Activated naive CD4-positive, alpha-beta T cell treated with anti-CD3 and anti-CD28 coated beads, Interleukin-2, amount 10 ng/mL, durations not matched to agents 7 days and 5 days (primary cell): ENCODE results near the gene ABCA4.

Source experiments
- CTCF ChIA-PET: fragments of 350-600 bp; sonication (Branson Sonifier 250); formaldehyde crosslinking; loops from one replicate; lab custom pipeline; 2021; ENCODE audit warnings: antibody characterized with exemption; lab: Charles Lee
- DNase-seq: peaks from one replicate; pipeline ENCODE4 v3.0.0-alpha.2; 2020
- H3K27ac Mint-ChIP-seq: one replicate; pipeline ENCODE4 v1.8.0; 2021; ENCODE audit warnings: mild to moderate bottlenecking, moderate library complexity, mixed read lengths
- H3K27me3 Mint-ChIP-seq: one replicate; pipeline ENCODE4 v1.8.0; 2021; ENCODE audit warnings: mild to moderate bottlenecking, mixed read lengths
- H3K36me3 Mint-ChIP-seq: one replicate; pipeline ENCODE4 v1.8.0; 2021; ENCODE audit warnings: mixed read lengths
- H3K4me1 Mint-ChIP-seq: one replicate; pipeline ENCODE4 v1.8.0; 2021; ENCODE audit warnings: mixed read lengths
- H3K4me3 Mint-ChIP-seq: one replicate; pipeline ENCODE4 v1.8.0; 2021; ENCODE audit warnings: mild to moderate bottlenecking, moderate library complexity, mixed read lengths
- H3K9me3 Mint-ChIP-seq: one replicate; pipeline ENCODE4 v1.8.0; 2021; ENCODE audit warnings: mixed read lengths

ABCA4 gene

GRCh38 chr1:94093996-94094395, 27.0 kb downstream of the ABCA4 start:
- Mint-ChIP-seq H3K4me3 (no peak overlapping the region), H3K27me3 (peaks cover 14% of the 10 kb centered on the region), H3K27ac (no peak overlapping the region), H3K9me3 (no peaks in the 10 kb centered on the region), H3K36me3 (no peaks in the 10 kb centered on the region), H3K4me1 (peaks cover 32% of the 10 kb centered on the region)
- no peak for DNase-seq
- CTCF ChIA-PET, result interaction anchor here (1.0 kb wide), 1 partner anchor 241 kb away, joined by 3 read pairs; no protein-coding TSS in a partner anchor

GRCh38 chr1:94093396-94093795, 27.6 kb downstream of the ABCA4 start:
- peaks cover 32% of the 10 kb centered on the region for H3K4me1 Mint-ChIP-seq
- no peaks in the 10 kb centered on the region for H3K36me3 Mint-ChIP-seq
- no peak for DNase-seq
- no peak overlapping the region for H3K4me3 Mint-ChIP-seq
- no peaks in the 10 kb centered on the region for H3K9me3 Mint-ChIP-seq
- H3K27ac Mint-ChIP-seq, result no peak overlapping the region
- CTCF ChIA-PET, result interaction anchor here (0.8 to 1.0 kb wide), 2 partner anchors 28 to 242 kb away, joined by 3 read pairs; no protein-coding TSS in a partner anchor
- peaks cover 20% of the 10 kb centered on the region for H3K27me3 Mint-ChIP-seq

DNA sequence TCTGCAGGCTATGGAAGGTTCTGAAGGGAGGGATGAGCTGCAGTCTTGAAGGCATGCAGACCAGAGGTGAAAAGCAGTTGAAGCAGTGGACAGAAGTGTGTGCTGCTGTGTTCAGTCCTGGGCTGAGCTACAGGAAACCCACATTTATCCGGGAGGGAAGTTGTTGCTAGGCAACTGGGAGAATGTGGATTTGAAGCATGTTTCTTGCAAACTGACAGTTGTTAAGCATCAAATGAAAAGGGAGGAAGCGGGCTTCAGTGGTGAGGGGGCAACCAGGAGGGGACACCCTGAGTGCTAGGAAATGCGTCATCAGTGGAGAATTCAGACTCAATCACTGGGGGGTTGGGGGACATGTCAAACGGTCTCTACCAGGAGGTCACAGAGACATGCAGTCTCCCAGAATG, 28.7 kb downstream of the ABCA4 start:
- Mint-ChIP-seq H3K4me1 (peaks cover 32% of the 10 kb centered on the region), H3K4me3 (peak overlapping the region; percentile 6), H3K27me3 (peaks cover 30% of the 10 kb centered on the region), H3K36me3 (no peaks in the 10 kb centered on the region), H3K9me3 (no peaks in the 10 kb centered on the region), H3K27ac (peak overlapping the region; percentile 8)
- CTCF ChIA-PET, result no interaction called here
- DNase-seq, result peak; percentile 37

DNA sequence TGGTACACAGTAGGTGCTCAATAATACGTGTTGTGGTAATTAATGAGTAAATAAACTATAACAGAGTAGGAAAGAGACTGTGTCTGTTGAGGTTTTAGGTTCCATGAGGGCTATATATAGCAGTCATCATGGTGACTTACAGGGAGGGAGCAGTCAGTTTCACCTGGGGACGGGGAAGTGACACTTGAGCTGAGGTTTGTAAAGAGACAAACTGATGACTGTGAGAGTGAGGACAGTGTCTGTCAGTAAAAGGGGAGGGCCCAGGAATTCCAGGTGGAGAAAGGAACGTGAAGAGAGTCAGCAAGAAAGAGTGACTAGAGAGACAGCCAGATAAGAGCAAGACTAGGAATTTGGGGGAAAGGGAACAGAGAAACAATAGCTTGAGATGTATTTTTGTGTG, 30.2 kb downstream of the ABCA4 start:
- no peak overlapping the region for H3K4me3 Mint-ChIP-seq
- no peak overlapping the region for H3K27ac Mint-ChIP-seq
- peaks cover 39% of the 10 kb centered on the region for H3K27me3 Mint-ChIP-seq
- H3K36me3 Mint-ChIP-seq, result no peaks in the 10 kb centered on the region
- CTCF ChIA-PET, result interaction anchor here (1.0 kb wide), 1 partner anchor 45 kb away, joined by 3 read pairs; no protein-coding TSS in a partner anchor
- no peak for DNase-seq
- peaks cover 32% of the 10 kb centered on the region for H3K4me1 Mint-ChIP-seq
- no peaks in the 10 kb centered on the region for H3K9me3 Mint-ChIP-seq

- H3K27me3 Mint-ChIP-seq, result peaks cover 49% of the 10 kb centered on the region
- CTCF ChIA-PET, result no interaction called here
- H3K27ac Mint-ChIP-seq, result no peak overlapping the region
- H3K4me3 Mint-ChIP-seq, result no peak overlapping the region
- H3K4me1 Mint-ChIP-seq, result peaks cover 15% of the 10 kb centered on the region
- no peaks in the 10 kb centered on the region for H3K9me3 Mint-ChIP-seq
- no peaks in the 10 kb centered on the region for H3K36me3 Mint-ChIP-seq
- DNase-seq, result no peak
Measured at GRCh38 chr1:94087193-94087592, 33.8 kb downstream of the ABCA4 start.

DNA sequence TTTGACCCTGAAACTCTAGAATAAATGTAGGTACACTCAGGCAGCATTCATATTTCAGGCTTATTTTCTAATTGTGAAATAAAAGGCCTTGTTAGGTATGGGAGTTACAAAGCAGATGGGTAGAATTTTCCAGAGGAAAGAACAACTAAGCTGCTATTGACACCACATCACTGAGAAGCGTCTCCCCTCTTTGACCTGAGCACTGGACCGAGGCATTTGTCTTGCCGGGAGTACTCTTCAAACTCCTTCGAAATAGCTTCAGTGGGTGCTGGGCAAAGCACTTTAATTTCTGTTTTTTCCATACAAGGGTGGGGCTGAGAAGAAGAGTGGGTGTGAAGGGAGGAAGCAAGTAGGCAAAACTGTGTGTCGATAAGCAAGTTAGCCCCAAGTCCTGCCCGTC, 36.4 kb downstream of the ABCA4 start:
- Mint-ChIP-seq H3K4me3 (no peak overlapping the region), H3K9me3 (no peaks in the 10 kb centered on the region), H3K27ac (no peak overlapping the region), H3K4me1 (no peaks in the 10 kb centered on the region), H3K36me3 (no peaks in the 10 kb centered on the region), H3K27me3 (peaks cover 43% of the 10 kb centered on the region)
- no peak for DNase-seq
- CTCF ChIA-PET, result interaction anchor here (0.9 to 1.5 kb wide), 3 partner anchors 12 to 45 kb away, joined by 3 to 4 read pairs (median 3); no protein-coding TSS in a partner anchor

DNA sequence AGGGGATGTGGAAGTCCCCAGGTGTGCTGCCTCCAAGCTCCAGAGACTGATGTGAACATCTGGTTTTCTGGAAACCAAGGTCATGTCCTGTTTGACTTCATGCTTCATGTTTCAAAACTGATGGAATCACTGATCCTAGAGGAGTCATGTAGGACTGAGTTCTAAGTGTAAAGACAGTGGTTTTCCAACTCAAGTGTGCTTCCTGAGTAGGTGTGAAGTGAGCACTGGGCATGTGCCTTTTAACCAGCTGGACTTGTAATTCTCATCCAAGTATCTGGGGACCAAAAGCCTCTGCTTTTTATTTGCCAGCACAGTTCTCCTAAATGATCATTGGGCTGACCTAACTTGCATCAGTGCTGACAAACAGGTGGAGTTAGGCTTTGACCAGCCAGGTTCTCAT, 36.9 kb downstream of the ABCA4 start:
- H3K36me3 Mint-ChIP-seq, result no peaks in the 10 kb centered on the region
- CTCF ChIA-PET, result interaction anchor here (0.9 to 1.5 kb wide), 3 partner anchors 11 to 44 kb away, joined by 3 to 4 read pairs (median 3); no protein-coding TSS in a partner anchor
- H3K9me3 Mint-ChIP-seq, result no peaks in the 10 kb centered on the region
- H3K27me3 Mint-ChIP-seq, result peaks cover 43% of the 10 kb centered on the region
- no peak for DNase-seq
- H3K27ac Mint-ChIP-seq, result no peak overlapping the region
- no peaks in the 10 kb centered on the region for H3K4me1 Mint-ChIP-seq
- H3K4me3 Mint-ChIP-seq, result no peak overlapping the region

DNA sequence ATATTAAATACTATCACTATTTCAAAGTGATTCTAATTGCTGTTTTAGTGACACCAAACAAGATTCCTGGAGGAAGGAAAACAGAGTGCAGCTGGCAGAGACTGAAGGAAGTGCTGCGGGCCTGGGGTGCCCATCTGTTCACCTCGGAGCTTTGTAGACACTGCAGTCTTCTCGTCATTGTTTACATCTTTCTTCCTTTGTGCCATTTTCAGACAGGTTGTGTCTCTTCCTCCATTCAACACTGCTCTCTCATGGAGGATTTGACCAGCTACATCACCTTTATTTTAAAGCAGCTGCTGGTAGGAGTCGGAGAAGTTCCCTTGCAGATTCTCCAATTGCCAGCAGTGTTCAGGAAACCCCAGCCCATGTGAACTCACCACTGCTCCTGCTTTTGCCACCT, 37.3 kb downstream of the ABCA4 start:
- no peak for DNase-seq
- no peaks in the 10 kb centered on the region for H3K9me3 Mint-ChIP-seq
- CTCF ChIA-PET, result interaction anchor here (0.9 to 1.5 kb wide), 3 partner anchors 11 to 44 kb away, joined by 3 to 4 read pairs (median 3); no protein-coding TSS in a partner anchor
- H3K36me3 Mint-ChIP-seq, result no peaks in the 10 kb centered on the region
- H3K27ac Mint-ChIP-seq, result no peak overlapping the region
- H3K27me3 Mint-ChIP-seq, result peaks cover 40% of the 10 kb centered on the region
- H3K4me3 Mint-ChIP-seq, result no peak overlapping the region
- H3K4me1 Mint-ChIP-seq, result no peaks in the 10 kb centered on the region

- H3K36me3 Mint-ChIP-seq, result no peaks in the 10 kb centered on the region
- no peak overlapping the region for H3K4me3 Mint-ChIP-seq
- DNase-seq, result no peak
- no peaks in the 10 kb centered on the region for H3K9me3 Mint-ChIP-seq
- no peaks in the 10 kb centered on the region for H3K4me1 Mint-ChIP-seq
- CTCF ChIA-PET, result interaction anchor here (0.9 kb wide), 1 partner anchor 20 kb away, joined by 3 read pairs; no protein-coding TSS in a partner anchor
- H3K27me3 Mint-ChIP-seq, result peaks cover 22% of the 10 kb centered on the region
- H3K27ac Mint-ChIP-seq, result no peak overlapping the region
Measured at GRCh38 chr1:94081566-94082344, 39.2 kb downstream of the ABCA4 start.

DNA sequence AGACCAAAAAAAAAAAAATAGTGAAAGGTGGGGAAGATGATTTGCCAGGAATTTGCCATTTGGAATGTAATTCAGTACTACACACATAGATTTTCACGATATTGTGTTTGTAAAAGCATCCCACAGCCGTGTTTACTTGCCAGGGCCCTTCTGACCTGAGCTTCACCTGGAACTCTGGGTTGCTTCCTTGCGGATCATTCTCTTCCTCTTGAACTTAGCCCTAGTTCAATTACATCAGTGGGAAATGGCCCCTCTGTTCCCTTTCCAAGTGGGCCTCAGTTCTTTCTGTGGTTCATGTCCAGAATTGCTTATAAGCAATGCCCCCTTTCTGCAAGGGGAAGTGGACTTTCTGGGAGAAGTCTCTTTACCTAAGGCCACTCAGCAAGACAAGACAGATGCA, 41.0 kb downstream of the ABCA4 start:
- Mint-ChIP-seq H3K27me3 (peaks cover 25% of the 10 kb centered on the region), H3K36me3 (no peaks in the 10 kb centered on the region), H3K4me1 (no peaks in the 10 kb centered on the region), H3K27ac (no peak overlapping the region), H3K9me3 (no peaks in the 10 kb centered on the region), H3K4me3 (no peak overlapping the region)
- CTCF ChIA-PET, result interaction anchor here (1.0 kb wide), 1 partner anchor 726 kb away, joined by 3 read pairs; no protein-coding TSS in a partner anchor
- no peak for DNase-seq

DNA sequence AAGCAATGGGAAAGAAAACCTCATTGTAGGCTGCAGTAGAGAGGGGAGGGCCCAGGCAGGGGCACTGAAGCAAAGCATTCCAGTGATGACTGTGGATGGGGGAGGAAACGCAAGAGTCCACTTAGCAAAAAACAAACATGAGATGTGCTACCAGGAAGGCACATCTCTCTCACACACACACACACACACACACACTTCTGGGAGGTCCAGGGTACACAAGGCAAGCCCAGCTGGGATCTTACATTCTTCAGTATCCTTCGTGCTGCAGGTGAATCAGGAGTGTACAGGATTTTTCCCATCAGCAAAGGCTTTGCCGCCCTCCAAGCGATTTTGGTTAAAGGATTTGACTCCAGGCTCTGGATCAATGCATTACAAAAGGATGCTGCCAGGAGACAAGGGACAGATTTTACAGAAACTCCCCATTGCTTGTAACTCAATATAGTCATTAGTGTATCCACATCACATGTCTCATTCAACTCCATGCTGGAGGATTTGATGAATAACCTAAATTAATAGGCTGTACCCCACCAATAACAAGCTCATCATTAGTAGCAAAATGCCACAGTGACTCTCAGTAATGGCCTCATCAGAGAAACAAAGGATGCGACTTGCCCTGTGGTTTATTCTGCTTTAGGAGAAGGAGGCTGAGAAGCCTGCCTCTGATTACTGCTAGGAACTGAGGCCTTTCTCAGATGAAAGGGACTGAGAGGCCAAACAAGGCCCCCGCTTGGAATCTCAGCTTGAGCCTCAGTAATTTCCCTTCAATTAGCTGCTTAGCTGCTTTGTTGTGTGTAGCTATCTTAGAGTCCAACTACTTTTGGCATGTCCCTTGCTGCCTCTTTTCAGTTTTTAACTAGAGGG, 41.6 kb downstream of the ABCA4 start:
- Mint-ChIP-seq H3K9me3 (no peaks in the 10 kb centered on the region), H3K4me3 (no peak overlapping the region), H3K4me1 (no peaks in the 10 kb centered on the region), H3K27ac (no peak overlapping the region), H3K36me3 (no peaks in the 10 kb centered on the region), H3K27me3 (peaks cover 19% of the 10 kb centered on the region)
- CTCF ChIA-PET, result interaction anchor here (1.0 kb wide), 1 partner anchor 726 kb away, joined by 3 read pairs; no protein-coding TSS in a partner anchor
- DNase-seq, result no peak

DNA sequence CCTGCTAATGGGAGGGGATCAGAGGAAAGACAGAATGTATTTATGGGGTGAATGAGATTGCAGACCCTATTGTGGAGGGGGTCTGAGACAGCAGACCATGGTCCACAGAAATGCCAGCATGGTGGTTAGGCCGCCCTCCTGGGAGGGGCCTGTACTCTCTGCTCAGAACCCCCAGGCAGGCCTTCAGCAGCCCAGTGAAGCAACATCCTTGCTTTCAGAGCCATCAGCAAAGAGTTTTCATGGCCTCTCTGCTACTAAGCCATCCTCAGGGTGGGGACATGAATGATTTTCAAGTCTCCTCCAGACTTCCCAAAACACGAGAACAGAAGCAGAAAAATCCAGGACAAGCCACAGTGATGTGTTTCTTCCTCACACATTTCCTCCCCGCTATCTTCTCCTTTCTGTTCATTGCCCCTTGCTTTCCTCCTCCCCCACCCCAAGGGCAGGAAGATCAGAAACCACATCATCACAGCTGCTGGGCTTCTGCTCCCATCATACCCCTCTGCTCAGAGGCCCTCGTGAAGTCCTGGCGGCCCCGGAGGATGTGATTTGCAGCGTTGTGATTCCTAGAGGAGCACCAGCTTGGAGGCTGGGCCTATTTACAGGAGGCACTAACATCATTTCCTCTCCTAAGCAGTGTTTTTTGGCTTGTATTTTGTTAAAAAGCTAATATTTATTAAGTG, 48.0 kb downstream of the ABCA4 start:
- H3K9me3 Mint-ChIP-seq, result no peaks in the 10 kb centered on the region
- no peaks in the 10 kb centered on the region for H3K36me3 Mint-ChIP-seq
- no peak overlapping the region for H3K27ac Mint-ChIP-seq
- H3K4me1 Mint-ChIP-seq, result peaks cover 13% of the 10 kb centered on the region
- no peak overlapping the region for H3K4me3 Mint-ChIP-seq
- CTCF ChIA-PET, result interaction anchor here (0.9 to 3.3 kb wide), 2 partner anchors 11 kb away, joined by 3 to 21 read pairs; no protein-coding TSS in a partner anchor
- peaks cover 30% of the 10 kb centered on the region for H3K27me3 Mint-ChIP-seq
- DNase-seq, result no peak

- CTCF ChIA-PET, result interaction anchor here (0.7 to 3.3 kb wide), 3 partner anchors 10 to 410 kb away, joined by 3 to 21 read pairs (median 3); no protein-coding TSS in a partner anchor
- no peaks in the 10 kb centered on the region for H3K9me3 Mint-ChIP-seq
- H3K27ac Mint-ChIP-seq, result no peak overlapping the region
- no peaks in the 10 kb centered on the region for H3K36me3 Mint-ChIP-seq
- H3K4me3 Mint-ChIP-seq, result no peak overlapping the region
- DNase-seq, result no peak
- H3K27me3 Mint-ChIP-seq, result peaks cover 30% of the 10 kb centered on the region
- H3K4me1 Mint-ChIP-seq, result peaks cover 13% of the 10 kb centered on the region
Measured at GRCh38 chr1:94071976-94072375, 49.0 kb downstream of the ABCA4 start.
